ENCODE data around the gene DNAJB11. TPM values are rescaled to one million over a fixed set of nuclear protein-coding genes. Genes with fewer than 3 reads are reported as not detected.

The DNAJB11 gene
- total RNA-seq, 4 donors from 2014 or later: 28.1 to 38.2 (median 31.7) TPM

GRCh38 chr3:186566772-186567071 lies 3.8 kb upstream of the DNAJB11 start:
- no peak for TF ChIP-seq CTCF (IDR thresholded peaks at IDR 0.05; ENCODE audit: low read depth)

GRCh38 chr3:186567072-186567921 lies 3.2 kb upstream of the DNAJB11 start, which contains the start of gene TBCCD1:
TBCCD1 (minus strand) TSS chr3:186567339; CDS start chr3:186564329, 3,010 bp downstream.
- TF ChIP-seq CTCF (IDR thresholded peaks at IDR 0.05; ENCODE audit: low read depth): no peak

- no peak for TF ChIP-seq CTCF (IDR thresholded peaks at IDR 0.05; ENCODE audit: low read depth)
Observed at GRCh38 chr3:186569779-186570095, 783 bp upstream of the DNAJB11 start.

- TF ChIP-seq CTCF (IDR thresholded peaks at IDR 0.05; ENCODE audit: low read depth): no peak
Observed at GRCh38 chr3:186570941-186571643, 572 bp downstream of the DNAJB11 start.

- no peak for TF ChIP-seq CTCF (IDR thresholded peaks at IDR 0.05; ENCODE audit: low read depth)
Observed at GRCh38 chr3:186571644-186572013, 1.1 kb downstream of the DNAJB11 start.

- TF ChIP-seq CTCF (IDR thresholded peaks at IDR 0.05; ENCODE audit: low read depth): no peak
Observed at GRCh38 chr3:186577521-186577920, 7.0 kb downstream of the DNAJB11 start.

- TF ChIP-seq CTCF (IDR thresholded peaks at IDR 0.05; ENCODE audit: low read depth): no peak
Observed at GRCh38 chr3:186580785-186581184, 10.3 kb downstream of the DNAJB11 start.
